Measurements from ENCODE around the gene HNRNPUL2. TPM values are rescaled to one million over a fixed set of nuclear protein-coding genes. Genes with fewer than 3 reads are reported as not detected.
A peak's percentile ranks its signal among the peaks of the same experiment; 100 is the strongest.
"Not testable (repeated sequence)": the region's sequence is repeated elsewhere in the genome, so short reads cannot be mapped to it uniquely, and the experiment has no call there.

HNRNPUL2 gene
- total and polyA plus RNA-seq, 2 experiments from 2014 or later = 3.7 to 15.4 TPM

DNA sequence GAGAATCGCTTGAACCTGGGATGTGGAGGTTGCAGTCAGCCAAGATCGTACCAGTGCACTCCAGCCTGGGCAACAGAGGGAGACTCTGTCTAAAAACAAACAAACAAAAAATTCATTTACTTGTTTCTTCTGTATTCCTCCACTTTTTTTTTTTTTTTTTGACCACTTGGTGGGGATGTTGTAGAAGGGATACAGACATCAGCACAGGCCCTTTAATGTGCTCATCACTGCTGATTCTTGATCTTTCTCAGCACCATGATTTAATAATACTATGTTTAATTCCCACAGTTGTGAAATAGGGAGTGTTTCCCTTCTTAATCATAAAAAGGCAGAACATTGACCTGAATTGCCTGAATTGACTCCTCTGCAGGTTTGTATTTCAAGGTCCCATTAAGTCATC lies 5.6 kb upstream of the HNRNPUL2 start:
- no peak overlapping the region for H3K27ac ChIP-seq
- no peak for DNase-seq (ENCODE audit: low spot score)
- H3K4me2 ChIP-seq = no peak overlapping the region
- no peaks in the 10 kb centered on the region for H4K20me1 ChIP-seq (ENCODE audit: insufficient read depth, poor library complexity, severe bottlenecking)
- no peak overlapping the region for H3K4me3 ChIP-seq
- no peaks in the 10 kb centered on the region for H3K36me3 ChIP-seq (replicated peaks; ENCODE audit: insufficient read depth, low read depth)
- TF ChIP-seq EZH2 (IDR thresholded peaks at IDR 0.05; ENCODE audit: borderline replicate concordance) = no peak
- TF ChIP-seq EZH2phosphoT487 (IDR thresholded peaks at IDR 0.05; ENCODE audit: low read depth, severe bottlenecking, unreplicated experiment) = no peak
- TF ChIP-seq, protein P1, sequence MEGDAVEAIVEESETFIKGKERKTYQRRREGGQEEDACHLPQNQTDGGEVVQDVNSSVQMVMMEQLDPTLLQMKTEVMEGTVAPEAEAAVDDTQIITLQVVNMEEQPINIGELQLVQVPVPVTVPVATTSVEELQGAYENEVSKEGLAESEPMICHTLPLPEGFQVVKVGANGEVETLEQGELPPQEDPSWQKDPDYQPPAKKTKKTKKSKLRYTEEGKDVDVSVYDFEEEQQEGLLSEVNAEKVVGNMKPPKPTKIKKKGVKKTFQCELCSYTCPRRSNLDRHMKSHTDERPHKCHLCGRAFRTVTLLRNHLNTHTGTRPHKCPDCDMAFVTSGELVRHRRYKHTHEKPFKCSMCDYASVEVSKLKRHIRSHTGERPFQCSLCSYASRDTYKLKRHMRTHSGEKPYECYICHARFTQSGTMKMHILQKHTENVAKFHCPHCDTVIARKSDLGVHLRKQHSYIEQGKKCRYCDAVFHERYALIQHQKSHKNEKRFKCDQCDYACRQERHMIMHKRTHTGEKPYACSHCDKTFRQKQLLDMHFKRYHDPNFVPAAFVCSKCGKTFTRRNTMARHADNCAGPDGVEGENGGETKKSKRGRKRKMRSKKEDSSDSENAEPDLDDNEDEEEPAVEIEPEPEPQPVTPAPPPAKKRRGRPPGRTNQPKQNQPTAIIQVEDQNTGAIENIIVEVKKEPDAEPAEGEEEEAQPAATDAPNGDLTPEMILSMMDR (IDR thresholded peaks at IDR 0.05; ENCODE audit: poor library complexity) = peak; percentile 23
- no peak overlapping the region for H2AFZ ChIP-seq
- 86% methylated on average over 2 of the region's 2 CpGs for WGBS (ENCODE audit: low lambda C conversion rate, missing lambda C conversion rate)
- no peaks in the 10 kb centered on the region for H3K27me3 ChIP-seq
- H3K4me1 ChIP-seq (ENCODE audit: insufficient read depth) = no peaks in the 10 kb centered on the region
- peaks cover 64% of the 10 kb centered on the region for H3K79me2 ChIP-seq
- no peaks in the 10 kb centered on the region for H3K9me3 ChIP-seq (ENCODE audit: low read depth)
- H3K9me2 ChIP-seq (replicated peaks; ENCODE audit: insufficient read depth) = no peaks in the 10 kb centered on the region

DNA sequence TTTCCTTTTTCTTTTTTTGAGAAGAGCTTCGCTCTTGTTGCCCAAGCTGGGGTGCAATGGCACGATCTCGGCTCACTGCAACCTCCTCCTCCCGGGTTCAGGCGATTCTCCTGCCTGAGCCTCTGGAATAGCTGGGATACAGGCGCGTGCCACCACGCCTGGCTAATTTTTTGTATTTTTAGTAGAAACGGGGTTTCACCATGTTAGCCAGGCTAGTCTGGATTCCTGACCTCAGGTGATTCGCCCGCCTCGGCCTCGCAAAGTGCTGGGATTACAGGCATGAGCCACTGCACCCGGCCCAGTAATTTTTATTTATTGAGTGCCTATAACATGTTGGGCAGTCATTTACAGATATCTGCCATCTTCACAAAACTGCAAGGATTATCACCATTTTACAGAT lies 2.8 kb upstream of the HNRNPUL2 start:
- Histone ChIP-seq H4K20me1 (ENCODE audit: insufficient read depth, poor library complexity, severe bottlenecking) (peaks cover 17% of the 10 kb centered on the region), H3K79me2 (peaks cover 78% of the 10 kb centered on the region), H3K4me2 (peak overlapping the region; percentile 81)
- not testable (repeated sequence) for H2AFZ ChIP-seq; H3K4me3 ChIP-seq; H3K4me1 ChIP-seq (ENCODE audit: insufficient read depth); H3K27ac ChIP-seq; H3K9me2 ChIP-seq (replicated peaks; ENCODE audit: insufficient read depth); H3K9me3 ChIP-seq (ENCODE audit: low read depth); H3K36me3 ChIP-seq (replicated peaks; ENCODE audit: insufficient read depth, low read depth); H3K27me3 ChIP-seq; DNase-seq (ENCODE audit: low spot score)
- WGBS (ENCODE audit: low lambda C conversion rate, missing lambda C conversion rate) = 82% methylated on average over 14 of the region's 14 CpGs

DNA sequence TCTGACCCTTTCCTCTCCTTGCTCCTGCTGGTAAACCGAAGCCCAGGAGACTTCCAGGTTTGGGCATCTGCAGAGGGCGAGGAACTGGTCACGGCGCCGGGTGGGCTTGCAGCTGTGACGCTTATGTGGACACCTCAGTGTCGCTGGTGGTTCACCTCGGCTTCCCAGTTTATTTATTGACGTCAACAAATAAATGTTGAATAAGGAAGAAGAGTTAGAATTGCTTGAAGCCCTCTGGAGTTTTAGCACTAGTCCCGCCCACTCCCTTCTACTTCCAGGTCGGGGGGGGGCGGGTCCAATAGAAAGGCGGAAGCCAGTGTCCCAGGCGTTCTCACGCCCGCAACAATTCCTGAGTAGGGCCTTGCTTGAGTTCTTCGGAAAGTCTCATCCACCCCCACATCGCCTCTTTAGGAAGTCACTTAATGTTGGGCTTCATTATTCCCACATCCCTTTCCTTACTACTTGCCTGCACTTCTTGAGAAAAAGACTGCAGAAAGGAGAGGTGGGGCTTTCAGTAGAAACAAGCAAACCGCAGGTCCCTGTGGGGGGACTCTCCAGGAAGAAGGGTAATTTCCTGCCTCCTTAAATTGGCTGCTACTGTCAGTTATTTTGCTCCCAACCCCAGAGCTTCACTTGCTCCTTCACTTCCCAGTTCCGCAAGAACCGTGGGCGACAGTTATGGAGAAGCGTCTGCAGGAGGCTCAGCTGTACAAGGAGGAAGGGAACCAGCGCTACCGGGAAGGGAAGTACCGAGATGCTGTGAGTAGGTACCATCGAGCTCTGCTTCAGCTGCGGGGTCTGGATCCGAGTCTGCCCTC lies 1.1 kb upstream of the HNRNPUL2 start, which contains the start of gene TTC9C:
TTC9C (plus strand) TSS at position 316 of the 818 bp plus-strand sequence; CDS start at position 679, 363 bp downstream.
- peaks cover 34% of the 10 kb centered on the region for H4K20me1 ChIP-seq (ENCODE audit: insufficient read depth, poor library complexity, severe bottlenecking)
- H3K27ac ChIP-seq = peak within 1 kb of the TSS; percentile 91
- no peaks in the 10 kb centered on the region for H3K36me3 ChIP-seq (replicated peaks; ENCODE audit: insufficient read depth, low read depth)
- H3K4me3 ChIP-seq = peak within 1 kb of the TSS; percentile 48
- TF ChIP-seq, protein P1 (IDR thresholded peaks at IDR 0.05; ENCODE audit: poor library complexity) = no peak
- no peaks in the 10 kb centered on the region for H3K9me3 ChIP-seq (ENCODE audit: low read depth)
- peaks cover 79% of the 10 kb centered on the region for H3K79me2 ChIP-seq
- peak; percentile 95 for DNase-seq (ENCODE audit: low spot score)
- no peaks in the 10 kb centered on the region for H3K27me3 ChIP-seq
- peak within 1 kb of the TSS; percentile 93 for H2AFZ ChIP-seq
- no peaks in the 10 kb centered on the region for H3K9me2 ChIP-seq (replicated peaks; ENCODE audit: insufficient read depth)
- peaks cover 16% of the 10 kb centered on the region for H3K4me1 ChIP-seq (ENCODE audit: insufficient read depth)
- WGBS (ENCODE audit: low lambda C conversion rate, missing lambda C conversion rate) = under 1% methylated on average over 29 of the region's 29 CpGs
- peak within 1 kb of the TSS; percentile 81 for H3K4me2 ChIP-seq

DNA sequence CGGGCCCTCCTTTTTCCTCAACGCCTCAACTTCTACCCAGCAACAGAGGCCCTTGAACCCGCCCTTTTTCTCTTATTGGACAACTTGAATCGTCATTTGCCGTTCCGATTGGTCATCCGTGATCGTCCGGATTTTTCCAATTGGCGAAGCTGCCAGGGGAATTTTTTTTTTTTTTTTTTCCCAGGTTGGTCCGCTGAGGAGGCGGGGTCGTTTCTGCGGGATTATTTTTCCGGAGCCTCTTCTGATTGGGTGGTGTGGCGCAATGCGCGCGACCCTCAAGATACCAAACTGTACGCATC lies 564 bp upstream of the HNRNPUL2 start:
- whole genome bisulfite sequencing (ENCODE audit: low lambda C conversion rate, missing lambda C conversion rate) = under 1% methylated on average over 20 of the region's 20 CpGs
- peaks cover 16% of the 10 kb centered on the region for H3K4me1 ChIP-seq (ENCODE audit: insufficient read depth)
- H2AFZ ChIP-seq = peak overlapping the region; percentile 93
- H3K9me3 ChIP-seq (ENCODE audit: low read depth) = no peaks in the 10 kb centered on the region
- H3K36me3 ChIP-seq (replicated peaks; ENCODE audit: insufficient read depth, low read depth) = no peaks in the 10 kb centered on the region
- peaks cover 38% of the 10 kb centered on the region for H4K20me1 ChIP-seq (ENCODE audit: insufficient read depth, poor library complexity, severe bottlenecking)
- H3K79me2 ChIP-seq = peaks cover 80% of the 10 kb centered on the region
- peak overlapping the region; percentile 81 for H3K4me2 ChIP-seq
- H3K27me3 ChIP-seq = no peaks in the 10 kb centered on the region
- H3K9me2 ChIP-seq (replicated peaks; ENCODE audit: insufficient read depth) = no peaks in the 10 kb centered on the region
- TF ChIP-seq, protein P1 (IDR thresholded peaks at IDR 0.05; ENCODE audit: poor library complexity) = no peak
- no peak for TF ChIP-seq EZH2phosphoT487 (IDR thresholded peaks at IDR 0.05; ENCODE audit: low read depth, severe bottlenecking, unreplicated experiment)
- TF ChIP-seq EZH2 (IDR thresholded peaks at IDR 0.05; ENCODE audit: borderline replicate concordance) = no peak
- peak; percentile 96 for DNase-seq (ENCODE audit: low spot score)
- H3K27ac ChIP-seq = peak overlapping the region; percentile 91
- peak overlapping the region; percentile 48 for H3K4me3 ChIP-seq
